NOMO-1 (cell line): ENCODE data around the gene USP53.
"Not testable (repeated sequence)": the region's sequence is repeated elsewhere in the genome, so short reads cannot be mapped to it uniquely, and the experiment has no call there.

Experiments used
- DNase-seq, 2 experiments: peaks; one replicate each; lab custom pipeline; 2025; ENCODE audit not compliant: unreplicated experiment in 2 of 2; lab: John Stamatoyannopoulos, UW

Gene USP53

DNA sequence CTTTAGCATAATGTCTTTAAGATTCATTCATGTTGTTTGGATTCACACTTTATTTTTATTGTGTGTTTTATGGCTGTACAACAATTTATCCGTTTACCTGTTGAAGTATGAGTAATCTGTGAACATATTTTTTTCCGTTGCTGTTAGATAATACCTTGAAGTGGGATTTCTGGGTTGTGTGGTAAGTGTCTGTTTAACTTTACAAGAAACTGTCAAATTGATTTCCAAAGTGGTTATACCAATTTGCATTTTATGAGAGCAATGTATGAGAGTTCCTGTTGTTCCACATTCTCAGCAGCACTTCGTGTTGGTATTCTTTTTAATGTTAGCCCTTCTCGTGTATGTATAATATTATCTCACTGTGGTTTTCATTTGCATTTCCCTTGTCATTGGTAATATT, 53.6 kb downstream of the USP53 start:
- DNase-seq = no peak

DNA sequence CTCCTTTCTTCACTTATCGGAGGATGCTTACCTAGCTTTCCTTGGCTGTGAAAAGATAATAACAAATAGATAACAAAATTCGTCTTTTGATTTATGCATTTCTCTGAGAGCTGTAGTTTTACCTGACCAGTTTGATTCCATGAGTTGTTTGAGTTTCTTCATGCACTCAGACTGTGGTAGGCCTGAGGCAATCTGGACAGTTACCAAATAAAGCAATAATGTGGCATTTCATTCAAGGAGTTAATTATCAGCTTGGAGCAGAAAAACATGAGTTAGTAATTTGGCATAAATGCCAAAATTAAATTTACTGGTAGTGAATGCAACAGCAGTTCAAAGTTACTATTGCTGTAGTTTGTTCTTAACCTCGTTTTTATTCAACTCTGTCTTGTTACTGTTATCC, 56.0 kb downstream of the USP53 start:
- no peak for DNase-seq

DNA sequence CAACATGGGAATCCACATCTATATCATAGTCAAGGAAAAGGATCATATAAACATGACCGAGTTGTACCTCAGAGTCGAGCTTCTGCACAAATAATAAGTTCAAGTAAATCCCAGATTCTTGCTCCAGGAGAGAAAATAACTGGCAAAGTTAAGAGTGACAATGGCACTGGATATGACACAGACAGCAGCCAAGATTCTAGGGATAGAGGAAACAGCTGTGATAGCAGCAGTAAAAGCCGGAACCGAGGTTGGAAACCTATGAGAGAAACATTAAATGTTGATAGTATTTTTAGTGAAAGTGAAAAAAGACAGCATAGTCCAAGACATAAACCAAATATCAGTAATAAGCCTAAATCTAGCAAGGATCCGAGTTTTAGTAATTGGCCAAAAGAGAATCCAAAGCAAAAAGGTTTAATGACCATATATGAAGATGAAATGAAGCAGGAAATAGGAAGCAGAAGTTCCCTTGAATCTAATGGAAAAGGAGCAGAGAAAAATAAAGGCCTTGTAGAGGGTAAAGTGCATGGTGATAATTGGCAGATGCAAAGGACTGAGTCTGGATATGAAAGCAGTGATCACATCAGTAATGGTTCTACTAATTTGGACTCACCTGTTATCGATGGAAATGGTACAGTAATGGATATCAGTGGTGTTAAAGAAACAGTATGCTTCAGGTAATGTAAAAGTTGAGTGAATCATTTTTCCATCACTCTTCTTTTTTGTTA, 59.0 kb downstream of the USP53 start:
- DNase-seq = no peak

DNA sequence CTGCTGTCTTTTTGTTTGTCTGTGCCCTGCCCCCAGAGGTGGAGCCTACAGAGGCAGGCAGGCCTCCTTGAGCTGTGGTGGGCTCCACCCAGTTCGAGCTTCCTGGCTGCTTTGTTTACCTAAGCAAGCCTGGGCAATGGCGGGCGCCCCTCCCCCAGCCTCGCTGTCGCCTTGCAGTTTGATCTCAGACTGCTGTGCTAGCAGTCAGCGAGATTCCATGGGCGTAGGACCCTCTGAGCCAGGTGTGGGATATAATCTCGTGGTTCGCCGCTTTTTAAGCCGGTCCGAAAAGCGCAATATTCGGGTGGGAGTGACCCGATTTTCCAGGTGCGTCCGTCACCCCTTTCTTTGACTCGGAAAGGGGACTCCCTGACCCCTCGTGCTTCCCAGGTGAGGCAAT, 67.0 kb downstream of the USP53 start:
- not testable (repeated sequence) for DNase-seq

DNA sequence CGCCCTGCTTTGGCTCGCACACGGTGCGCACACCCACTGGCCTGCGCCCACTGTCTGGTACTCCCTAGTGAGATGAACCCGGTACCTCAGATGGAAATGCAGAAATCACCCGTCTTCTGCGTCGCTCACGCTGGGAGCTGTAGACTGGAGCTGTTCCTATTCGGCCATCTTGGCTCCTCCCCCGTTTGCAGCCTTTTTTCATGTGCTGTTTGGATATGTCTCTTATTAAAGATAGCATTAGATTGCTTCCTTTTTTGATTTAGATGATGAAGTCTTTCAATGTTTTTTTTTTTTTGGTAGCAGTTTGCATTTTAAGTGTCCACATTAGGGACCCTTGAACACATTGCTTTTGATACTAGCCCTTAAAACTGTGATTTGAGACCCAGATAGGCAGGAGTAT, 67.4 kb downstream of the USP53 start:
- DNase-seq = not testable (repeated sequence)

DNA sequence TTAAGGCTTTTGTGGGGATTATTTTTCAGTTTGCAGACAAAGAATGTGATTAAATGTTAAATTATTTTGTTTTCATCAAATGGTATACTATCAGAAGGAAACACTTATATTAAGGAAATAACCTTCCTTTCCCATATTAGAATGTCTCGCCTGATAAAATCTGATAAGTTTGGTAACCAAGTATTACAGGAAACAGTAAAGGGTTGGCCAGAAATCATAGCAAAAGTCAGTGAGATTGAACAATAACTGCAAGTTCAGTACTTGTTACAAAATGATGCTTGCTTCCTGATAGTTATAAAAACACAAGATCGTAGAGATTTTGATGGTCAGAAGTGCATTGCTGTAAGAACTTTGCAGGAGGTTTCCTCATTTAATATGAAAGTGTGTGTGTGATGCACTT, 68.9 kb downstream of the USP53 start:
- DNase-seq = no peak

DNA sequence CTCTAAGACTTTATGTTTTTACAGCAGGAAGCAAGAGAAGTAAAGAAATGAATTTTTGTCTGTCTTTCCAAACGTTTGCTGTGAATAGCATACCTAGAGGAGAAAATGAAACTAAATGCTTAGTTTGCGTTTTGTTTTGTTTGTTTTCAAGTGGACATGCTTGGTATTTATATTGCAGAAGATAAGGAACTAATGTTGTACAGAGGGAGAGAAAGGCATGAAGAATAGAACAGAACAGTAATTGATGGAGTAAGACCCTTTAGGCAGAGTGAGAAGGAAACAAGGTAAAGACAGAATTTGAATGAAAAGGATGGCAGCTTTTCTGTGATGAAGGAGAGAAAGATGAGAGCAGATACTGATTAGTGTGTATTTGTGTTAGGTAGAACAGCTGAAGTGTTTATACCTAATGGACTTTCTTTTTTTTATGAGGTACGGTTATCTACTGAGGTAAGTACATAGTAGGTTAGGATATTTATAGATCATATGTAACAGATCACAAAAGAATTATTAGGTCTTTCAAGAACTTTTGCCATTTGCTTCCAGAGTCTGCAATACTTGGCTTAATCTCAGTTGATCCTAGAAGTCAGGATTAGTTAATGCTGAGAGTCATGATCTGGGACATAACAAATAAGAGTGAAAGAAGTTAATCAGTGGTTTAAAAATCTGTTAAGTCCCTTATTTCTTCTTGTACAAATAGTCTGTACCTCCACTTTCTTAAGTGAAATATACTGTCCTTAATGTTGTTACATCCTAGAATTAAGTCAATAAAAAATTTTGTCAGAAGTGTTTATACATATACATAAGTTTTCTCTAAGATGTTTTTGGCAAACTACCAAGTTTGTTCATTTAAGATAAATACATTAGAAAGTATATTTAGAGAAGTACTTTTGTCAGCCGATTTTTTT, 72.6 kb downstream of the USP53 start:
- no peak for DNase-seq

DNA sequence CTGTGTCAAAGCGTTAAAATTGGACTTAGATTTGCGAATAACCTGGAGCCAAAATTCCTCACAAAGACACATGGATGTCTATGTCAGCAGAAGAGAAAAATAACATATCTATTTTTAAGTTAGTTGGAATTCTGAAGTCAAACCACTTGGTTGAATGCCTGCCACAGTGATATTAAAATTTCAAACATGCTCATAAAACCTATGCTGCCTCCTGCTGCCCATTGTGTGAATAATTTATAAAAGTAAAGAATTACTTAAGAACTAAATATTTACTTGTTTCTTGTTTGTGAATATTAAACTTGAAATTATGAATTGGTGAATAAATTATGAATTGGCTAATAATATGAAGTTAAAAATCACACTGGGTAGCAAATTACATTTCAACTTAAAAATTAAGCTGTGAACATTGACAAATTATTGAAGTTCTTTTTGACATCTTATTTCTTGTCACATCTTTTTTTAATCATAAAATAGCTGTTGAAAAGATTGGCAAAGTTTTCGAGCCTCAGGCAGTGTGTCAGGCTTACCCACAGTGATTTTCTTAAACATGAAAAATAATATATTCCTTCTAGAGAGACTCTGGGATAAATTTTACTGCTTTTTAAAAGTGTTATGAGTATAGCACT, 74.0 kb downstream of the USP53 start:
- no peak for DNase-seq

DNA sequence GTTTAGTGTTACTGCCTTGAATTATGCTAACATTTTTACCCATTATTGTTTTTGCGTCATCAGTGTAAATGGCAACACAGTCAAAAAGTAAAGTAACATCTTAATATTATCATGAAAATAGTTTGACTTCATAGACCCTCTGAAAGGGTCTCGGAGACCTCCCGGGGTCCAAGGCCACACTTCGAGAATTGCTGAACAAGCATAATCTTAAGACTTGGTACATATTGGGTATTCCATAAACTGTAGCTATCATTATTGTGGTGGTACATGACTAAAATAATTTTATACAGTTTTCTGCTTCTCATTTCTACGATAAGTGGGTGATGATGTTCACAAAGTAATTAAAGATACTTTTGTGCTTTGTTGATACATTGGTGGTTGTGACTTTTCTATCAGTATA, 76.8 kb downstream of the USP53 start:
- no peak for DNase-seq

DNA sequence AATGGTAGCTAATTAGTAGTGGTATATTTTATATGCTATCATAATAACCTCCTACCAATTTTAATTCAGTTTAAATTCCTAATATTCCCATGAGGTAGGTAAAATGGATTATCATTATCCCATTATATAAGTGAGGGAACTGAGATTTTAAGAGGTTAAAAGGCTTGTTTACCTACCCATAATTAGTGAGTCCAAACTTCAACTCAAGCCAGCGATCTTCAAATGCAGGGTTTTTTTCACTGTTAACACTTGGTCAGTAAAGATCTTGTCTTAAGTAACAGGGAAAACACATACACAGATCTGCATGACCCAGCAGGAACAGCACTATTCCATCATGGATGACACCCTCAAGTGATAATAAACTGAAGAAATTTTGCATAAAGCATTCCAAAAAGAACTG, 78.1 kb downstream of the USP53 start:
- DNase-seq = no peak

DNA sequence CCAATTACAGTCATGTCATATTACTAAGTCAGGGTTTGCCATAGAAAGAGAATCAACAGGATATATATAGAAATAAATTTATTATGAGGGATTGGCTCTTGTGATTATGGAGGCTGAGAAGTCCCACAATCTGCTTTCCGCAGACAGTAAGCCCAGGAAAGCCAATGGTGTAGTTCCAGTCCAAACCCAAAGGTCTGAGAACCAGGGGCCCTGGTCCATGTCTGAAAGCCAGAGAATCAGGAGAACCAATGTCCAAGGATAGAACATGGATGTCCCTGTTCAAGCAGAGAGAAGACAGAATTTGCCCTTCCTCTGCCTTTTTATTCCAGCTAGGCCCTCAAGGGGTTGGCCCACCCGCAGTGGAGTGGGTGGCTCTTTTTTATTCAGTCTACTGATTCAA, 83.8 kb downstream of the USP53 start:
- DNase-seq = no peak

DNA sequence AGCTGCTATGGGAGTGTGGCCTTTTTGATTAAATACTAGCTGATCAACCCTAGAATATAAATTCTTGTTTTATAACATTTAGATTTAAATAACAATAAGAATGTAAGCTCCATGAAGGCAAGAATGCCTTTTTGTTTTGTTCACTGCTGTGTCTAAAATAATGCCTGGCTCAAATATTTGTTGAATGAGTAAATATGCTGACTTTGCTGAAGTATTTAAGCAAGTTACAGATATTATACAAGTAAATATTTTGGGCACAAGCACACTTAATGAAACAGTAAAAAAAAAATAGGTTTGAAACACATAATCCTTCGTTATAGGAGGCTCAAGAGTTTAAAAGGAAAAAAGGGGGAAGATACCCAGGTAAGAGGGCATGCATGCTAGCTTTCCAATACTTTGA, 85.3 kb downstream of the USP53 start:
- DNase-seq = no peak

DNA sequence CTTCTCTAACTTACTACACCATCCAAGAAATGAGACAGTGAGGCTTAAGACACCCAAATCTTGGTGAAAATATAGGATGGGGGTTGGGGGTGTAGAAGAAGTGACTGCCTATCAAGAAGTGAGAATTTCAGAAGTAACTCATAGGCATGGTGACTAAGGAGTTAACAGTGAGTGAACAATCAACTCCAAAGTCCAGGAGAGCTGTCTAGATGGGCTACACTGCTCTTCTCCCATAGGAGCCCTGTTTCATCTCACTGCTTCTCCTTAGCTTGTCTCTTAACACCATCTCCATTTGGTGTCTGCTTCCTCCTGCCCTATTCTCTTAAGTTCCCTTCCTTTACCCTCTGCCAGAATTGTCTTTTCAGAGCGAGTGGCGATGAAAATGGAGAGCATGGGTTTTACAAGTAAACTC, 86.8 kb downstream of the USP53 start:
- DNase-seq = no peak

DNA sequence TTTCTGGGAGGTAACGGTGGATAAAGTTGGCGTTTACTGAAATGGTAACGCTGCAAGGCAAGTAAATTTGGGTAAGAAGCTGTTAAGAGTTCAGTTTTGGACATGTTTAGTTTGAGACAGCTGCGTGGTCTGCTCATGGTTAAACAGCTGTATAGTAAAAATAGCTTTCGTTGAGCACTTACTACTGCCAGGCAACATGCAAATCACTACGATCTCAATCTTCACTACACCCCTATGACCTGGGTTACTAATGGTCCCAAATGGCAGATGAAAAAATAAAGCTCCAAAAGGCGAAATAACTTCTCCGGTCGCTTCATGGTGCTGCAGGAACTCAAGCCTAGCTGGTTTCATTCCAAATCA, 87.2 kb downstream of the USP53 start:
- no peak for DNase-seq

DNA sequence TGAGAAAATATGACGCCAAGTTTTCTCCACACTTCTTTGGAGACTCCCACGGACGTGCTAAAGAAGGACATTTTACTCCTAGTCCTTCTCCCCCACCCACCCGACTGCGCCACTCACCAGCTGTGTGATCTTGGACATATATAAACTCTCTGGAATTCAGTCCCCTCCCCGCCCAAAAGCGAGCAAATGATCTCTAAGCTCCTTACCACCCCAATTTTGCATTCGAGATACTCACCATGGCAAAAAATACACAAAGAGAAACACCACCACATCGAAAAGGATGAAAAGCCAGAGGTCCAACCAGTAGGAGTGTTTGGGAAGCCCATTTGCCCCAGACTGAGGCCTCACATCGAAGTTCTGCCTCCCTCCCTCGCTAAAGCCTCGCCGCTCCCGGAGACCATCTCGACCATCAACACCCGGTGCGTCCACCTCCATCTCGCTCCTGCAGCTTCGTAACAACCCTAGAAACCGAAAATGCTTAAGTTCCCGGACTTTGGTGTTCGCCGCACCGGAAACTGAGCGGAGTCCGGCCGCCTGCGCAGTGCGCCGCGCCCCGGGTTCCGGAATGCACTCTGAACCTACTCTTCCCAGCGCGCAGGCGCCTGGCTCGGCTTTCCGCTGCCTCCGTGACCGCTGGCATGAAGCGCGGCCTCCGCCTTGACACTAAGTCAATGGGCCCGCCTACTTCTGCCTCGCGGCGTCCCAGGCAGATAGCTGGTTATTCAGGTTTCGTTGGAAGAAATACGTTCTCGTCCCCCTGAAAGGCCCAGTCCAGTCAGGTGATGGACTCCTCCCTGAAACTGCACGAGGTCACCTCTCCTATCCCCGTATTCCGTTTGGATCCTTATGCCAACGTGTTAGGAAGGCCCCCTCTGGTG, 87.8 kb downstream of the USP53 start:
- no peak for DNase-seq

DNA sequence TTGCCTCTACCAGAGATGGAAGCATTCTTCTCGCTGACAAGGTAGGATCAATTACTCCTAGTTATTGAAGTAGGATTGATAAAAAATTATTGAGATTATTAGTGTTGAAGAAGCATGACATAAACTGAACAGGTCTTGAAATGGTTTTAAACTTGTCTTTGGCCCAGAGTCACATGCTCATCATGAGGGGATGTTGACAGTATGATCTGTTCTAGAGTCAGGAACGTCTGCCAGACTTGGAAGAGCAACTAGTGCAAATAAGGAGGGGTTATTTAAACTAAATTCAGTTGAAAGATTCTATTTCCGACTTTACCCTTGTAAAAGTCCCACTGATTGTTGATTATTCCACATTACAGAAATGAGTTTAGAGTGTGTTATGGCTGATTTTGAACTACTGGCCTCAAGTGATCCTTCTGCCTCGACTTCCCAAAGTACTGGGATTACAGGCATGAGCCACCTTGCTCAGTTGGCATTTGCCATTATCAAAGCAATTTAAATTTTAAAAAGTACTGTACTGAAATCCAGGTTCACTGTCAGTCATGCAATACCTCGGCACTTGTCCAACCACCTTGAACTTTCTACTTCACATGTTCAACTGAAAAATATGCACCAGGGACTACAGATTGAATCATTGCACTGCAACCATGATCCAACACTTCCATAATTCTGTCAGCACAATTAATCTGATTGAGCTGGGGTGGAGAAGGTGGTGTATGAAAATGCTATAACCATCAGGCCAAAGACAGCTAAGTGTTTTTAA, 89.7 kb downstream of the USP53 start:
- DNase-seq = no peak

DNA sequence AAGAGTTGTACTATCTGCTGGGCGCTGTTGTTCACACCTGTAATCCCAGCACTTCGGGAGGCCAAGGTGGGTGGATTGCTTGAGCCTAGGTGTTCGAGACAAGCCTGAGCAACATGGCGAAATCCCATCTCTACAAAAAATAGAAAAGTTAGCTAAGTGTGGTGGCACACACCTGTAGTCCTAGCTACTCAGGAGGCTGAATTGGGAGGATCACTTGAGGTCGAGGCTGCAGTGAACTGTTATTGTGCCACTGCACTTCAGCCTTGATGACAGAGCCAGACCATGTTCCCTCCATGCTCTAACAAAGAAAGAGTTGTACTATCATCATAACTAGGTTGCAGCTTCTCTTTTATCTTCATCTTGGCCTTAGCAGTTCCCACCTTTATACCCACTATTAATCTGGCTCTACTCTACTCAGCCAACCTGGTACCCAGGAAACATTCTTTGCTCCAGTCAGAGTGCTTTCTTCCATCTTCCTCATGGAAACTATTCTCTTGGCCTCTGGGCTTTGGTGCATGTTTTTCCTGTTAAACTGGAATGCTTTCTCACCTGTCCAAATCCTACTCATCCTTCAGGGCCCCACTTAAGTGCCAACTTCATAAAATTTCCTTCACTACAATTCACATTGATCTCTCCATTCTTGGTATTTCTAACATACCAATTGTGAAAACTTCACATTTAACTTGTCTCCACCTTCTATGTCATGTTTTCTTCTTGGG, 91.2 kb downstream of the USP53 start:
- no peak for DNase-seq

DNA sequence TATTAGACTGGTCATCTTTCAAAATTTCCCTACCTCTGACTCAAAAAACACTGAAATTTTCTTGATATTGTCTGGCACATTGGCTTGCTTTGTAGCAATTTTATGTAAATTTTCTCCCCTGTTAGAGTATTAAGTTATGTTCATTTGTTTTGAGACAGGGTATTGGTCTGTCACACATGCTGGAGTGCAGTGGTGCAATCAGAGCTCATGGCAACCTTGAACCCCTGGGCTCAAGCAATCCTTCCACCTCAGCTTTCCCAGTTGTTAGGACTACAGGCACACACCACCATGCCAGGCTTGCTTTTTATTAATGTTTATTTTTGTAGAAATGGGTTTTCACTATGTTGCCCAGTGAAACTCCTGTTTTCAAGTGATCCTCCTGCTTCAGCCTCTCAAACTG, 91.9 kb downstream of the USP53 start:
- no peak for DNase-seq

DNA sequence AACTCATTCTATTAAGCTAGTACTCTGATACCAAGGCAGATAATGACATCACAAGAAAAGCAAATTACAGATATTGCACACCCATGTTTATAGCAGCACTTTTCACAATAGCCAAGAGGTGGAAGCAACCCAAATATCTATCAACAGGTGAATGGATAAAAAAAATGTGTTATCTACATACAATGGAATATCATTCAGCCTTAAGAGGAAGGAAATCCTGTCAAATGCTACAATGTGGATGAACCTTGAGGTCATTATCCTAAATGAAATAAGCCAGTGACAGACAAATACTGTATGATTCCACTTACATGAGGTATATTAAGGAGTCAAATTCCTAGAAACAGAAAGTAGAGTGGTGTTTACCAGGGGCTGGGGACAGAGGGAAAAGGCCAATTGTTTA, 95.1 kb downstream of the USP53 start:
- DNase-seq = no peak

DNA sequence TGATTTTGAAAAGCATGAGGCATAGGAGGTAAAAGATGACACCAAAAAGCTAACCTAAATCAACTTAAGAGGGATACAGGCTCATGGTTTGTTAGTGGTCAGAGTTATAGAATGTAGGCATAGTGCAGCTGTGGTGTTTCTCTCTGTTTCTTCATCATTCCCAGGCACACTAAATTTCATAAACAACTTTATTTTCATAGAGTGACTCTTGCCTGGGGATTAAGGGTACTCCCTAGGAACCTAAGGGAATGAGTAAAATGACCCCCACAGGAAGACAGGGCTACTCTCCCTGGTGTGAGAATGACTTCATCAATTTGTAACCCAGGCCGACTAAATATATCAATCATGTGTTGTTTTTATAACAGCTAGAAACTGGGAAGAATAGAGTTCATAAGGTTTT, 98.3 kb downstream of the USP53 start:
- DNase-seq = no peak
